Dedifferentiated amniotic fluid mesenchymal stem cell (primary cell): ENCODE results near the gene SGPL1.
"Not testable (repeated sequence)": the region's sequence is repeated elsewhere in the genome, so short reads cannot be mapped to it uniquely, and the experiment has no call there.

Source experiments
- DNase-seq: peaks from one replicate; pipeline ENCODE4 v3.0.0-alpha.2; 2016; ENCODE audit errors: extremely low spot score

The SGPL1 gene

GRCh38 chr10:70906031-70906783, 90.5 kb downstream of the SGPL1 start:
- DNase-seq: no peak

GRCh38 chr10:70906953-70907636, 91.3 kb downstream of the SGPL1 start:
- no peak for DNase-seq

DNA sequence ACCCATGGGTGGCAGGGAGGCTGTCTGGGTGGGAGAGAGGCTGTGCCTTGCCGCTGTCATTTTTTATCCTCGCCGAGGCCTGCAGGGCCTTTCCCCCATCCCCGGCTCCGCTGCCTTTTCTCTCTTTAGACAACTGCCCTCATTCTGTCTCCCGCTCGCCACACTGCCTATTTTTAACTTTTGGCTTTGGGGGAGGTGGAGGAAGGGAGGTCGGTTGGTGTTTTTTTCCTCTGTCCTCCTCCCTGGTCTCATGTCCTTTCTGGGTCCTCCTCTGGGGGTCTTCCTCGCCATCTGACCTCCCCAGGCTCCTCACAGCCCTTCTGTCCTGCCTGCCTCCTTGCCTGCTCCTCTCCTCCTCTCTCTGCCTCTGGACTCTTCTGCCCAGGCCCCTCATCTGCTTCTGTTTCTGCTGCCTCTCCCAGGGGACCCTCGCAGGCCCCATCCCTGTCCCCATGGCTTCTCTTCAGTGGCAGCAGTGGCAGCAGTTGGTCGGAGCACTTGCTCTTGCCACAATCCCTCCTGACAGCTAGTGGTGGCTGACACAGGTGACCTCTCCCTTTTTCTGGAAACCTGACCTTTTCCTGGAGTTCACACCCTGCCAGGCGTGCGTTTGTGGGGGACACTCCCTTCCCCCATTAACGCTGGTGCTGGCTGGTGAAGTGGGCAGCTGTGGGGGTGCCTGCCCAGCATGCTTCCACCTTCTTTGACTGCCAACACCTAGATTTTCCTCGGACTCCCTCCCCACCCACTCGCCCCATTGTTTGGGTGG, 92.1 kb downstream of the SGPL1 start:
- no peak for DNase-seq

GRCh38 chr10:70908406-70909296, 92.9 kb downstream of the SGPL1 start:
- DNase-seq: no peak

GRCh38 chr10:70909326-70909935, 93.7 kb downstream of the SGPL1 start:
- no peak for DNase-seq

GRCh38 chr10:70910486-70911341, 95.0 kb downstream of the SGPL1 start:
- no peak for DNase-seq

DNA sequence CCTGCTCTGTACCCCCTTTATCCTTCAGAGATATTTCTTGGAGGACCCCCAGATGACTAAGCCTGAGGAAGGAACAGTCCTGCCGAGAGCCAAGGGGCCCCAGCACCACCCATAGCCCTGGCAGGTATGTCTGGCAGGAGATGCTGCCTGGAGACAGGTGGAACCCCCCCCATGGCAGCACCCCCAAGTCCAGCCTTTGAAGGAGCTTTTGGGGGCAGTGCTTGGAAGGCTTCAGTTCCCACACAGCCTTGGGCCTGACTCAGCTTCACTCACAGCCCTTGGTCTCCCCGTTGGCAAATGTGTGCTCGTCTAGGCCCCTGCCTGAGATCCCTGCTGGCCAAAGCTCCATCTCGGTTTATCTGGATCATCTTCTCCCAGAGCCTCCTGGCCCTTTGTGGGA, 95.6 kb downstream of the SGPL1 start:
- no peak for DNase-seq

DNA sequence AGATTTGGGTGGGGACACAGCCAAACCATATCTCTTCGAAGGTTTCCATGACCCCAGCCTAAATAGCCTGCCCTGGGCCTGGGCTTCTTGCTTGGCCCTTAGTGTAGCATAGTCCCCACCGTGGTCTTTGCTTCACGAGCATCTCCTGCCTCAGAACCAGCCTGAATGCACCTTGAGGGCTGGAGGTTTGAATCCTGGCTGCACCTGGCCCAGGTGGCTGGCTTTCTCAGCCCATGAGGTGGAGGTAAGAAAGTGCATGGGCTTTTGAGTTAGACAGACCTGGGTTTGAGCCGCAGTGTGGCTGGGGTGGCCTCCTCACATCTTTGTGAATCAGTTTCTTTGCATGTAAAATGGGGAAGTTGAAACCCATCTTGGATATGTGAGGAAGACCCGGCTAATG, 96.8 kb downstream of the SGPL1 start:
- DNase-seq: no peak

- DNase-seq: no peak
Measured at GRCh38 chr10:70913191-70913892, 97.6 kb downstream of the SGPL1 start.

DNA sequence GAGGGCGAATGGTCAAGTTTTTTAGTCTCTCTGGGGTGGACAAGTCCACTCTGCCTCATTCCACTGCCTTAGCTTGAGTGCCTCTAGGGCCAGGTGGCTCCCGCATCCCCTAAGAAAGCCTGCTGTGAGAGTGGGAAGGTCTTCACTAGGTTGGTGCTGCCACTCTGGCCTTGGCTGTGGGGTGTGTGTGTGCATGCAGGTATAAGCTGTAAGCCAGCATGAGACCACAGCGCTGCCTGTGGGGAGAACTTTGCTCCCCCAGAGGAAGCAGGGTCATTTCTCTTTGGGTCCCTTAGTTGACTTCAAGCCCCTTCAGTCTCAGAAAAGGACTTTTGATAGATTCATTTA, 98.1 kb downstream of the SGPL1 start:
- no peak for DNase-seq

DNA sequence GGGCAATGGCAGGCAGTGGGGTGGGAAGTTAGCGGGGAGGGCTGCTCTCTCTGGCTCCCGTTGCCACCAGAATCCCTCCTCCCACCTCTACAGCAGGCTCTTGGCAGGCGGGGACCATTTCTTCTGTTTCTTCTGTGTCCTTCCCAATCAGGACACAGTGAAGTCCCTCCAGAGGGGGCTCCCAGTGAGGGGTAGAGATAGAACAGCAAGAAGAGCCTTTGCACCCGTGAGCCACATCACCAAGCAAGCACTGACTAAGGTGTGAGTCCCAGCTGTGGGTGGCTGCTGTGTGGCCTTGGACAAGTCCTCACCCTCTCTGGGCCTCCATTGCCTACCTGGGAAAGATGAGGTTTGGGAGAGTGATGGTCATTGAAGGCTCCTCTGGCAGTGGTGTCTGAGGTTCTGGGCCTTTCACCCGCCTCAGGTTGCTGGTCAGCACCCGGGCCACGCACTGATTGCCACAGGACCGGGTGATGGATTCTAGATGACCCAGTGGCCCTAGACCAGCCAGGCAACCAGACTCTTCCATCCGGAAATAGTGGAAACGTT, 98.6 kb downstream of the SGPL1 start:
- DNase-seq: no peak

- DNase-seq: no peak
Measured at GRCh38 chr10:70915206-70915605, 99.5 kb downstream of the SGPL1 start.

DNA sequence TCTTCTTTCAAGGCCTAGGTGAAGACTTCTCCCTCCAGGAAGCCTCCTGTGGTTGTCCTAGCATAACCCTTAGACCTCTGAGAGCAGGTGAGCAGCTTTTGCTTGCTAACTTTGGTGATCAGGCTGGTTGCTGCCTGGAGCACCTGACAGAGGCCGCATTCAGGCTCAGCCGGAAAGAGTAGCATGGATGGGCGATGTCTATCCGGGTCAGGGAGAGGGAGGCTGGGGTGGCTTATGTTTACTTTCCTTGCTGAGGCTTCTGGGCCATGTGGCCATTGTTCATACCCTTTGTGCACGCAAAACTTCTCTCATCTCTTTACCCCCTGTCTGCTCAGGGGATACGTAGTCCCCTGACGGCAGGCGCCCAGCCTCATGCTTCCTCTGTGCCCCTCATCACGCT, 100.1 kb downstream of the SGPL1 start:
- DNase-seq: no peak

DNA sequence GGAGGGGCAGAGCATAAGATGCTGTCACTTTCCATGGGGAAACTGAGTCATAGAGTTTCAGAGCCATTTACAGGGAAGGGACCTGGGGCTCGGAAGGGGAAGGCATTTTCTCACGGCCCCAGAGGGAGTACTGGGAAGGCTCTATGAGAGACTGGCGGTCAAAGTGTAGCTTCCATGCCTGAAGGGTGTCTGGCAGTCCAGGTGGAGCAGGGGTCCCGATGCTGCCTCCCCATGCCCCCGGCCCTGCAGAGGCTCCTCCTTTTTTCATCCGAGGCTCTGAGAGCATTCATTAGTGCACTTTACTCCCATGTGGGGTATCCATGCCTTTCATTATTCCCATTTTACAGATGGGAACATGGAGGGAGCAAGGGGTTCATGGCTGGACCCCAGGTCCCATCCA, 100.5 kb downstream of the SGPL1 start:
- no peak for DNase-seq

- no peak for DNase-seq
Measured at GRCh38 chr10:70917226-70917625, 101.5 kb downstream of the SGPL1 start.

GRCh38 chr10:70917635-70918034, 101.9 kb downstream of the SGPL1 start:
- DNase-seq: no peak

DNA sequence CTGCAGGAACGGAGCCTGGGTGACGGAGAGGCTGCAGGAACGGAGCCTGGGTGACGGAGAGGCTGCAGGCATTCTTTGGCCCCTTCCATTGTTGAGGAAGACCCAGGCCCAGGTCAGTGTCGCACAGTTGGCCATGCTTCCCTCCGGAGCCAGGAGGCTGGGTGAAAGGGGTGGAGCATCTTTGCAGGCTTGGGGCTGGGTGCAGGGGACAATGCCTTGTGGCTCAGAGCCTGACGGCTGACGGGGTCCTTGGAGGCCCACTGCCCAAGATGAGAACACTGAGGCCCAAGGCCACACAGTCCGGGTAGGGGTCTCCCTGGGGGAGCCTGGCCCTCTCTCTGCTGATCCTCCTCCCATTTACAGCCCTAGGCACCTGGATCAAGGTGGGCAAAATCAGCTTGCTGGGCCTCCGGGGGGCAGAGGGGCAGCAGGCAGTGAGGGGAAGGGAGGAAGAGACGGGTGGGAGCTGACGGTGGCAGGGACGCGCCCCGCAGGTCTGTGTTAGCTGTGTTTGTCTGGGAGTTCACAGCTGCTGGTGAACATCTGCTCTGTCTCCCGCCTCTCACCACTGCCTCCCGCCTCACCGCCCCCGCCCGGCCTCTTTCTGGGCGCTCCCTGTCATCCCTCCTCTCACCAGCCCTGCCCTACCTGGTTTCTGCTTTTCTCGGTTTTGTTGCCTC, 103.2 kb downstream of the SGPL1 start:
- no peak for DNase-seq

GRCh38 chr10:70919906-70920305, 104.2 kb downstream of the SGPL1 start:
- DNase-seq: not testable (repeated sequence)

DNA sequence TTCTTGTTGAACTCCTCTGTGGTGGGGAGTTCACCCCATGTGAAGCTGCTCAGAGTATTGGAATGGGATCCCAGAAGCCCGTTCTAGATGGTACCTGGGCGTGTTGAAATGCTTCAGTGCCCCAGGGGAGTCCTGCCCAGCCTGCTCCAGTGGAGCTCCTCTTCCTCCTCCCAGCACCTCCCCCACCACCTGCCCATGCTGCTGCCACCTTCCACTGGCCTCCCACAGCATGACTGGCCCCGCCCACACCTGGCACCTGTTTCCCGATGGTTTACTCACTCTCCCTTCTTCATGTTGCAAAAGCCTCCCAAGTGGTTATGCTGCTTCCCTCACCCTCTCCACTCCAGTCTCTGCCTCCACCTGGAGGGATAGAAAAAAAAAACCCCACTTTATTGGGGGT, 104.8 kb downstream of the SGPL1 start:
- DNase-seq: no peak
